Left lung (tissue), 10 donors: Measurements from ENCODE around the gene FSD2. TPM values are rescaled to one million over a fixed set of nuclear protein-coding genes. Genes with fewer than 3 reads are reported as not detected.

ENCODE experiments used
- ATAC-seq: fragments of 200-7000 bp; cut with Tn5 transposase; one replicate; pipeline ENCODE4 v1.9.1; 2020; ENCODE audit warnings: moderate library complexity
- DNase-seq, 4 donors: peaks; one replicate each; pipeline ENCODE4 v3.0.0-alpha.2; 2013 to 2020
- H3K27ac ChIP-seq, 2 donors: fragments of 200-600 bp; sonication (generic) in 1 of 2; one replicate each; pipeline versions ENCODE4 v1.5.0 to v1.8.0; 2020 to 2021
- H3K27me3 ChIP-seq, 2 donors: fragments of 200-600 bp; sonication (generic) in 1 of 2; one replicate each; pipeline versions ENCODE4 v1.5.0 to v1.8.0; 2020 to 2021
- H3K36me3 ChIP-seq, 2 donors: fragments of 200-600 bp; sonication (generic) in 1 of 2; one replicate each; pipeline versions ENCODE4 v1.5.0 to v1.8.0; 2020 to 2021
- H3K4me1 ChIP-seq, 2 donors: fragments of 200-600 bp; one replicate each; pipeline ENCODE4 v1.8.0; 2021
- H3K4me3 ChIP-seq, 2 donors: fragments of 200-600 bp; sonication (generic) in 1 of 2; one replicate each; pipeline versions ENCODE4 v1.5.0 to v1.8.0; 2020 to 2021; ENCODE audit warnings: mild to moderate bottlenecking in 1 of 2
- H3K9me3 ChIP-seq, 2 donors: fragments of 200-600 bp; sonication (generic) in 1 of 2; one replicate each; pipeline versions ENCODE4 v1.5.0 to v1.8.0; 2020 to 2021
- CTCF ChIP-seq, 2 donors: fragments of 200-600 bp; sonication (generic) in 1 of 2; IDR thresholded peaks; one replicate each; pipeline versions ENCODE4 v1.5.0 to v1.8.0; 2021; ENCODE audit warnings: antibody characterized with exemption in 2 of 2
- intact Hi-C, 2 donors: fragments of 100-400 bp; cut with DNase I; formaldehyde crosslinking; loops; one replicate each; pipeline versions ENCODE4 v1.11.2 to v1.14.2; 2022
- polyA plus RNA-seq, 6 donors: library from polyadenylated mRNA; unstranded; fragments of 120-200 nt; gene quantifications; one replicate each; pipeline ENCODE4 v1.2.1, GENCODE V29; 2013; ENCODE audit not compliant: insufficient read length in 6 of 6
- total RNA-seq, 2 donors: library from RNA; stranded (reverse); fragmentation: NEBNext Ultra II Directional; extraction: Animal tissue kit (Norgen Biotek cat#: 25700); gene quantifications; one replicate each; pipeline ENCODE4 v1.2.1, GENCODE V29; 2021
- donor health status: DM: no; HTN: yes; CAD: no.
- donor health status: DM: no; HTN: no; CAD: no.

Gene FSD2
- total and polyA plus RNA-seq, 8 donors: 0.11 to 1.3 (median 0.33) TPM; not detected in 1

GRCh38 chr15:82764740-82765139 lies 41.1 kb downstream of the FSD2 start:
- no peak for TF ChIP-seq CTCF (IDR thresholded peaks at IDR 0.05)
- no peaks in the 10 kb centered on the region for H3K9me3 ChIP-seq
- no peak for ATAC-seq
- H3K27me3 ChIP-seq: no peaks in the 10 kb centered on the region
- H3K4me1 ChIP-seq: no peaks in the 10 kb centered on the region
- intact Hi-C loops: no loop called here
- no peak for DNase-seq
- H3K4me3 ChIP-seq: no peak overlapping the region
- H3K27ac ChIP-seq: no peak overlapping the region
- peaks cover 0 to 38% of the 10 kb centered on the region in 2 donors for H3K36me3 ChIP-seq

- Histone ChIP-seq H3K4me1 (no peaks in the 10 kb centered on the region), H3K4me3 (no peak overlapping the region), H3K27me3 (no peaks in the 10 kb centered on the region), H3K36me3 (peaks cover 0 to 40% of the 10 kb centered on the region in 2 donors), H3K27ac (no peak overlapping the region), H3K9me3 (no peaks in the 10 kb centered on the region)
- intact Hi-C loops: no loop called here
- DNase-seq (no peak), ATAC-seq (no peak)
- no peak for TF ChIP-seq CTCF (IDR thresholded peaks at IDR 0.05)
Measured at GRCh38 chr15:82764117-82764490, 41.8 kb downstream of the FSD2 start.

- Histone ChIP-seq H3K4me3 (no peak overlapping the region), H3K36me3 (peaks cover 0 to 46% of the 10 kb centered on the region in 2 donors), H3K27ac (no peak overlapping the region), H3K9me3 (no peaks in the 10 kb centered on the region), H3K27me3 (no peaks in the 10 kb centered on the region), H3K4me1 (no peaks in the 10 kb centered on the region)
- DNase-seq (no peak), ATAC-seq (no peak)
- no peak for TF ChIP-seq CTCF (IDR thresholded peaks at IDR 0.05)
- intact Hi-C loops: no loop called here
Measured at GRCh38 chr15:82763361-82764116, 42.3 kb downstream of the FSD2 start.

- TF ChIP-seq CTCF (IDR thresholded peaks at IDR 0.05): no peak
- Histone ChIP-seq H3K4me3 (peak overlapping the region; percentile 59 to 74), H3K27me3 (no peaks in the 10 kb centered on the region), H3K4me1 (peaks cover 9 to 33% of the 10 kb centered on the region in 2 donors), H3K27ac (peak overlapping the region in 1 of 2 donors; percentile 85), H3K36me3 (peaks cover 0 to 27% of the 10 kb centered on the region in 2 donors), H3K9me3 (no peaks in the 10 kb centered on the region)
- no peak for DNase-seq
- intact Hi-C loops: no loop called here
- ATAC-seq: no peak
Measured at GRCh38 chr15:82751308-82751707, 54.6 kb downstream of the FSD2 start.

GRCh38 chr15:82750831-82751180 lies 55.1 kb downstream of the FSD2 start:
- Histone ChIP-seq H3K9me3 (no peaks in the 10 kb centered on the region), H3K36me3 (peaks cover 0 to 22% of the 10 kb centered on the region in 2 donors), H3K4me1 (peaks cover 9 to 33% of the 10 kb centered on the region in 2 donors), H3K27me3 (no peaks in the 10 kb centered on the region), H3K4me3 (peak overlapping the region; percentile 59 to 74), H3K27ac (peak overlapping the region; percentile 85 to 92)
- intact Hi-C loops: no loop called here
- ATAC-seq (peak; percentile 40), DNase-seq (no peak)
- TF ChIP-seq CTCF (IDR thresholded peaks at IDR 0.05): no peak
